ENCODE measurements around the gene DAGLA. TPM values are rescaled to one million over a fixed set of nuclear protein-coding genes. Genes with fewer than 3 reads are reported as not detected.

The DAGLA gene
- total and polyA plus RNA-seq, 8 donors, result 3.7 to 6.9 (median 5.2) TPM

DNA sequence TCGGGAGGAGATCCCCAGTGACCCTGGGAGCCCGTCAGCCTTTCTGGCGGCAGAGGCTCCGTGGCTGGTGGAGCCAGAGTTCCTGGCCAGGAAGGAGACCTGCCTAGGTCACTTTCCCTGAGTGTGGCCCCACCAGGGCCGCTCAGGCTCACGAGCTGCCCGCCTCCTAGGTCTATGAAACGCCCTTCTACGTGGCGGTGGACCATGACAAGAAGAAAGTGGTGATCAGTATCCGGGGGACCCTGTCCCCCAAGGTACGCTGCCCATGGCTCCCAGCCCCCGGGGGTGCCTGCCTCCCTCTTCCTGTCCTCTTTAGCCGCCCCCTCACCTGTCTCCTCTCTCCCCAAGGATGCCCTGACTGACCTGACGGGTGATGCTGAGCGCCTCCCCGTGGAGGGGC lies 55.2 kb downstream of the DAGLA start:
- WGBS, 2 donors, result 87 to 95% methylated on average over 17 of the region's 17 CpGs
- DNase-seq (peak in 1 of 6 donors; percentile 59), FAIRE-seq (no peak), ATAC-seq (no peak)
- no peaks in the 10 kb centered on the region for H3K9me3 ChIP-seq
- peaks cover 0 to 9% (median 0%) of the 10 kb centered on the region in 3 donors for H3K4me1 ChIP-seq
- no peaks in the 10 kb centered on the region for H3K27me3 ChIP-seq
- H3K4me3 ChIP-seq, result no peak overlapping the region
- TF ChIP-seq, protein P1, sequence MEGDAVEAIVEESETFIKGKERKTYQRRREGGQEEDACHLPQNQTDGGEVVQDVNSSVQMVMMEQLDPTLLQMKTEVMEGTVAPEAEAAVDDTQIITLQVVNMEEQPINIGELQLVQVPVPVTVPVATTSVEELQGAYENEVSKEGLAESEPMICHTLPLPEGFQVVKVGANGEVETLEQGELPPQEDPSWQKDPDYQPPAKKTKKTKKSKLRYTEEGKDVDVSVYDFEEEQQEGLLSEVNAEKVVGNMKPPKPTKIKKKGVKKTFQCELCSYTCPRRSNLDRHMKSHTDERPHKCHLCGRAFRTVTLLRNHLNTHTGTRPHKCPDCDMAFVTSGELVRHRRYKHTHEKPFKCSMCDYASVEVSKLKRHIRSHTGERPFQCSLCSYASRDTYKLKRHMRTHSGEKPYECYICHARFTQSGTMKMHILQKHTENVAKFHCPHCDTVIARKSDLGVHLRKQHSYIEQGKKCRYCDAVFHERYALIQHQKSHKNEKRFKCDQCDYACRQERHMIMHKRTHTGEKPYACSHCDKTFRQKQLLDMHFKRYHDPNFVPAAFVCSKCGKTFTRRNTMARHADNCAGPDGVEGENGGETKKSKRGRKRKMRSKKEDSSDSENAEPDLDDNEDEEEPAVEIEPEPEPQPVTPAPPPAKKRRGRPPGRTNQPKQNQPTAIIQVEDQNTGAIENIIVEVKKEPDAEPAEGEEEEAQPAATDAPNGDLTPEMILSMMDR (IDR thresholded peaks at IDR 0.05), result no peak
- H3K27ac ChIP-seq, result no peak overlapping the region
- intact Hi-C loops (cut with DNase I), result loop anchor here in 1 of 3 donors (10.0 kb wide), 1 partner anchor 51 kb away; the partner anchor contains the start of gene DAGLA
- H3K36me3 ChIP-seq, result peaks cover 0 to 22% (median 4%) of the 10 kb centered on the region in 3 donors

DNA sequence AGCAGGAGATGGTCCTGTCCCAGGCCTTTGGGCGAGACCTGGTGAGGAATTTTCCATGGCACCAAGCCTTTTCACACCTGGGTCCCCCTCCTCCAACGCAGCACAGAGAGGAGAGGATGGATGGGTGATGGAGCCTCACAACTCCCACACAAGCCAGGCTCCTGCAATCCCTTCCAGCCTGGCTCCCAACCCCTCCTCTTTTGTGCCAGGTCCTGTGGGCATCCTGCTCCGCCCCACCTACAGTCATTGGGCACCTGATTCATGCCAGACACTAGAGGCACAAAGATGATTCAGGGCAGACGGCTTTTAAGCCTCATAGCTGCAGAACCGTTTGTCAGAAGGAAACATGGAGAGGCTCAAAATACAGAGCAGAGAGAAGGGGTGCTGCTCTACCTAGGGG lies 56.1 kb downstream of the DAGLA start:
- intact Hi-C loops (cut with DNase I), result loop anchor here in 1 of 3 donors (10.0 kb wide), 1 partner anchor 52 kb away; the partner anchor contains the start of gene DAGLA
- Histone ChIP-seq H3K36me3 (peaks cover 0 to 29% (median 4%) of the 10 kb centered on the region in 3 donors), H3K9me3 (no peaks in the 10 kb centered on the region), H3K27ac (no peak overlapping the region), H3K27me3 (no peaks in the 10 kb centered on the region), H3K4me1 (peaks cover 0 to 2% (median 0%) of the 10 kb centered on the region in 3 donors), H3K4me3 (no peak overlapping the region)
- DNase-seq (no peak), FAIRE-seq (no peak), ATAC-seq (no peak)
- 80 to 86% methylated on average over 5 of the region's 5 CpGs for WGBS, 2 donors
- TF ChIP-seq, protein P1 (IDR thresholded peaks at IDR 0.05), result no peak

DNA sequence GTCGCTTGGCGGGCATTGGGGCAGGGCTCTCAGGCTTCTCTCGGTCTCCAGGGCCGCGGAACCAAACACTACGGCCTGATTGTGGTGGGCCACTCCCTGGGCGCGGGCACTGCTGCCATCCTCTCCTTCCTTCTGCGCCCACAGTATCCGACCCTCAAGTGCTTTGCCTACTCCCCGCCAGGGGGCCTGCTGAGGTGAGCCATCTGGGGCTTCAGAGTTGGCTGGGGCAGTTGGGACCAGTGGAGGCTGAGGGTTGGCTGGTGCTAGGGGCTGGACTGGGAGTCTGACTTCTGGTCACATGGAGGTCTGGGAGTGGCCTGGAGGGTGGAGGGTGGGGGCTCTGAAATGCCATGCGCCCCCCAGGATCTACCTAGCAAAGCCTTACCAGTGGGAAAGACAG lies 56.9 kb downstream of the DAGLA start:
- 95% methylated on average over 12 of the region's 12 CpGs for WGBS, 2 donors
- TF ChIP-seq, protein P1 (IDR thresholded peaks at IDR 0.05), result no peak
- FAIRE-seq, result no peak
- H3K27me3 ChIP-seq, result no peaks in the 10 kb centered on the region
- H3K27ac ChIP-seq, result no peak overlapping the region
- no peaks in the 10 kb centered on the region for H3K9me3 ChIP-seq
- H3K4me3 ChIP-seq, result no peak overlapping the region
- no peak for ATAC-seq
- peak in 1 of 6 donors; percentile 61 for DNase-seq
- peaks cover 0 to 30% (median 4%) of the 10 kb centered on the region in 3 donors for H3K36me3 ChIP-seq
- H3K4me1 ChIP-seq, result no peaks in the 10 kb centered on the region
- intact Hi-C loops (cut with DNase I), result loop anchor here in 1 of 3 donors (10.0 kb wide), 1 partner anchor 52 kb away; the partner anchor contains the start of gene DAGLA

DNA sequence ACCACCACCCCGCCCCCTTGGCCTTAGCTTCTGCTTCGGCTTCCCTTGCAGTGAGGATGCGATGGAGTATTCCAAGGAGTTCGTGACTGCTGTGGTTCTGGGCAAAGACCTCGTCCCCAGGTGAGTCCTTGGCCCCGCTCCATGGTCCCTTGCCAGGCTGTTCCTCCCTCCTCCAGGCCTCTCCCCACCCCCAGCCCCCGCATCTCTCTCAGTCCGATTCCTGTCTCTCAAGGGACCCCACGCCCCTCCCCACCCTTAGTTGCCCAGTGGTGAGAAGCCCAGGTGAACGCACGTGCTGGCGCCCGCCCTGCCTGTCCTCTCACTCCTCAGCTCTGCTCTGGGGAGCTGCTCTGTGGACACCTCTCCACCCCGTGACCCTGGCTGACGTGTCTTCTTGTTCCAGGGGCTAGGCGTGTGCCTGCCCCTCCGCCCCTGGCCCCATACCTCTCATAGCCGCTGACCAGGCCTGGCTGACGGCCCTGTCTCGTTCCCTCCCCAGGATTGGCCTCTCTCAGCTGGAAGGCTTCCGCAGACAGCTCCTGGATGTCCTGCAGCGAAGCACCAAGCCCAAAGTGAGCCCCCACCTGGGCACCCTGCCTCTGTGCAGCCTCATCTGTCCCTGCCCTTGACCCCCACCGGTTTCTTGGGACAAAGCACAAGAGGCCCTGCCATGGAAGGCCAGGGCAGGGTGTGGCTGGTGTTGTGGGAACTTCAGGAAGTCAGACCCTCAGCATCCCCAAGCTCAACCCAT lies 57.6 kb downstream of the DAGLA start:
- ATAC-seq (no peak), FAIRE-seq (no peak)
- intact Hi-C loops (cut with DNase I), result loop anchor here in 1 of 3 donors (10.0 kb wide), 1 partner anchor 53 kb away; the partner anchor contains the start of gene DAGLA

More for the DNA sequence above, 57.6 kb downstream of the DAGLA start:
- TF ChIP-seq, protein P1 (IDR thresholded peaks at IDR 0.05), result no peak
- Histone ChIP-seq H3K4me3 (no peak overlapping the region), H3K4me1 (no peaks in the 10 kb centered on the region), H3K9me3 (no peaks in the 10 kb centered on the region), H3K27ac (no peak overlapping the region), H3K36me3 (peaks cover 0 to 30% (median 4%) of the 10 kb centered on the region in 3 donors), H3K27me3 (no peaks in the 10 kb centered on the region)
- DNase-seq, result peak in 2 of 6 donors; percentile 55 to 61
- 77 to 84% methylated on average over 22 to 23 of the region's 23 CpGs for WGBS, 2 donors

All from pancreas (tissue), 10 donors.